Fibroblast of peridontal ligament (primary cell): ENCODE data around the gene GPR157.
"Not testable (repeated sequence)": the region's sequence is repeated elsewhere in the genome, so short reads cannot be mapped to it uniquely, and the experiment has no call there.

Source experiments
- DNase-seq: peaks from one replicate; pipeline ENCODE4 v3.0.0-alpha.2; 2010; ENCODE audit errors: extremely low read depth

GPR157 gene

DNA sequence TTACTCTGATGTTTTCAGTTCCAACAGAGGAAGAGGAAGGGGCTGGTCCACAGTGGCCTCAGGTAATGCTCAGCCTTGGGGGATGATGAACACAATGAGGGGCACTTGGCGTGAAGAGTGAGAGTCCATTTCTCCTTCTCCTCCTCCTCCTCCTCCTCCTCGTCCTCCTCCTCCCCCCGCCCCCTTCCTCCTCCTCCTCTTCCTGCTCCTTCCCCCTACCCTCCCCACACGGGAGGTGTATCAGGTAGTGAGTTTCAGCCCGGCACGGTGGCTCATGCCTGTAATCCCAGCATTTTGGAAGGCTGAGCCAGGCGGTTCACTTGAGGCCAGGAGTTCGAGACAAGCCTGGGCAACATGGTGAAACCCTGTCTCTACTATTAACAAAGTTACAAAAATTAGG lies 17.3 kb upstream of the GPR157 start:
- no peak for DNase-seq

DNA sequence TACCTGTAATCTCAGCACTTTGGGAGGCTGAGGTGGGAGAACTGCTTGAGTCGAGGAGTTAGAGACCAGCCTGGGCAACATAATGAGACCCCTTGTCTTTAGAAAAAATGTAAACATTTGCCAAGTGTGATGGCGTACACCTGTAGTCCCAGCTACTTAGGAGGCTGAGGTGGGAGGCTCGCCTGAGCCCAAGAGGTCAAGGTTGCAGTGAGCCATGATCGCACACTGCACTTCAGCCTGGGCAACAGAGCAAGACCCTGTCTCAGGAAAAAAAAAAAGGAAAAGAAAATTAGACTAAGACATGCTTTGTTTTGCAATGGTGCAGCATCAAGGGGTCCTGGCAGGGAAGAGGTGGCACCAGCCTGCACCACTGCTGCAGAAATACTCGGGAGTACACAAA lies 16.8 kb upstream of the GPR157 start:
- no peak for DNase-seq

DNA sequence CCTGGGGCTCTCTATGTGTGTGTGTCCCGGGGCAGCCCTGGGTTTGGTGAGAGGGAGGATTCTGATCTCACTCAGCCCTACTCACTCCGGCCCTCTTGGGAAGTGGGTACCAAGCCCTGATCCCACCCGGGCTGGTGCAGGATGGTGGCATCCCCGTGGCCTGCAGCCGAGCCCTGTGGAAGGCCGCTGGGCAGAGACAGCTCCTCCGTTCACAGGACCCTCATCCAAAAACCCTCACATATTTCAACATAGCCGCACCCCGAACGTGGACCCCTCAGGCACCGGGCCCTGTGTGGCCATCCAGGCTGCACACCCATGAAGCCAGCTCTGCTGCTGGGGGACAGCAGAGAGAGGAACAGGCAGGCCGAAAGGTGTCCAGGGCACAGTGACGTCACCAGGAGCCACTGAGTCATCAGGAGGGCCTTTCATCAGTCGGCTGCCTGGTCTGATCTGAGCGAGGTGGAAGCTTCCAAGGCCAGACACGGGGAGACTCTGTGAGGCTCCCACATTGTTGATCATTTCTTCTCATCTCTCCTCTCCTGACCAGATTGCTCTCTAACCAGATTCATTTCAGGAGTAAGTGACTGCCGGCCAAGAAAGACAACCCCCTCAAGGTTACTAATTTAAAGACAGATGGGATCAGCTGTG lies 16.2 kb upstream of the GPR157 start:
- DNase-seq, result no peak

DNA sequence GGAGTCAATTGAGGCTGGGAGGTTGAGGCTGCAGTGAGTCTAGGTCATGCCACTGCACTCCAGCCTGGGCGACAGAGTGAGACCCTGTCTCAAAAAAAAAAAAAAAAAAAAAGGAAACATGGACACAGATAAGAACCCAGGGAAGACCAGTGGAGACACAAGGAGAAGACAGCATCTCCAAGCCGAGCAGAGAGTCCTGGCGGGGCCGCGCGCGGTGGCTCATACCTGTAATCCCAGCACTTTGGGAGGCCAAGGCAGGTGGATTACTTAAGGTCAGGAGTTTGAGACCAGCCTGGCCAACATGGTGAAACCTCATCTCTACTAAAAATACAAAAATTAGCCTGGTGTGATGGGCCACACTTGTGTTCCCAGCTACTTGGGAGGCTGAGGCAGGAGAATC lies 15.6 kb upstream of the GPR157 start:
- DNase-seq, result not testable (repeated sequence)

DNA sequence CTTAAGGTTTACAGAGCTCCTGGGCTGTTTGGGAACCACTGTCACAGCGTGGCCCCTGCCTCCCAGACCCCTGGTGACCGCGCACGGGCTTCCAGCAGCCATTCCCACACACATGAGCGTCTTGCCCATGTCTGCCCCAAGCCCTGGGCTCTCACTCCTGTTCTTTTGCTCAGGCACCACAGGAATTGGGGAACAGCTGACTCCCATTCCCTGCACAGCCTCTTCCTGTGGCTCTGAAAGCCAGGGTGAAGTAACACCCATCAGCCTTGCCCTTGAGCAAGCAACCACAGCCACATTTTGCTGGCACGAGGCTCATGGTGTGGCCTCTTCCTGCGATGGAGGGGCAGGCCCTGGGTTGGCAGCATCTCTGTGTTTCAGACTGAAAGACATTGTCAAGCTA lies 14.3 kb upstream of the GPR157 start:
- DNase-seq, result peak; percentile 87

DNA sequence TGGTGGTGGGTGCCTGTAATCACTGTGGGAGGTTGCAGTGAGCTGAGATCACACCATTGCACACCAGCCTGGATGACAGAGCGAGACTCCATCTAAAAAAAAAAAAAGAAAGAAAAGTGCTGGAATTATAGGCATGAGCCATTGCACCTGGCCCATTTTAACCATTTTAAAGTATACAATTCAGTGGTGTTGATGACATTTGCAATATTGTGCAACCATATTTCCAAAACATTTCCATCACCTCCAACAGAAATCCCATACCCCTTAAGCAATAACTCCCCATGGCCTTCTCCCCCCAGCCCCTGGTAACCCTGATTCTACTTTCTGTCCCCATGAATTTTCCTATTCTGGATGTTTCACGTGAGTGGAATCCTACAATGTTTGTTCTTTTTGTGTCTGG lies 11.0 kb upstream of the GPR157 start:
- DNase-seq, result no peak

DNA sequence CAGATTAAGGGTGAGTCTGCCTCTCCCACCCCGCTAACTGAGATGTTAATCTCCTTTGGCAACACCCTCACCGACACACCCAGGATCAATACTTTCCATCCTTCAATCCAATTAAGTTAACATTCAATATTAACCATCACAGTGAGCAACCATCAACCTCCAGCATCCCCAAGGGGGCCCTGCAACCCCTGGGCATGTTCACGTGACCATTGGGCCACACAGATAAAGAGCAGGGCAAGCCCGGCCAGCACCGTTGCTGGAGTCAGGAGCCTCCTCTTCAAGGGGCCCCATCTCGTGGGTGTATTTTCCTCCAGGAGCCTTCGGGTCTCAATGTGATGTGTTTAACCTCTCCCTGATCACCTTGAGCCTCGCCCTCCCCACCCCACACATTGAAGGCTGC lies 8.0 kb upstream of the GPR157 start:
- no peak for DNase-seq

DNA sequence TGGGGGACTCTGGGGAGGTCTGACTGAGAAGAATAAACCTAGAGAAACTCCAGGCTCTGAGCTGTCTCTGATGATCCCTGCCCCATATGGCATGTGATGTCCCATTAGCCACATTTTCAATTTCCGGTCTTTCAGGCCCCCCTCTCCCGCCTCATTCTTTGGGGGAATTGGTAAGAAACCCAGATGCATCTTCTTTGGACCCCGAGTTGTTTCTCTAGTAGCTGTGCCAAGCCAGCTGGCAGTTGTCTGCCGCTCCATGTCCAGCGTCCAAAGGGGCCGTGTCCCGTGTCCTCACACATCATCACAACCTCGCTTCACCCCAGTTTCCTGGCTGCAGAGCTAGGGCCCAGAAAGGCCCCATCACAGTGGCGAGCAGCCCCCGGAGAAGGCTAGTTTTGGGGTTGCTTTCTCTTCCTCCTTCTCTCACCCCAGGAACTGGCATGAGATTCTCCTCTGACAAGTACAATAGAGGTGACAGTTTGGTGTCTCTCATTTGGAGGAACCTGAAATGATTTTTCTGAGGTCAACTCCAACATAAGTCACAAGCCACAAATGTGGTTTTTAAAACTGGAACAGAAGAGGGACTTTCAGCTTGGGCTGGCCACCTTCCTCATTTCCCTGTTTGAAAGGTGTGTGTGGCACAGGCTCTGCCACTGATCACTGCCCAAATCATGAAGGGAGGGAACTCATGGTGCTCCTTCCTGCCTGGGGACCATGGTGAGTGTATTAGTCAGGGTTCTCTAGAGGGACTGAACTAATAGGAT lies 6.4 kb upstream of the GPR157 start:
- DNase-seq, result no peak

DNA sequence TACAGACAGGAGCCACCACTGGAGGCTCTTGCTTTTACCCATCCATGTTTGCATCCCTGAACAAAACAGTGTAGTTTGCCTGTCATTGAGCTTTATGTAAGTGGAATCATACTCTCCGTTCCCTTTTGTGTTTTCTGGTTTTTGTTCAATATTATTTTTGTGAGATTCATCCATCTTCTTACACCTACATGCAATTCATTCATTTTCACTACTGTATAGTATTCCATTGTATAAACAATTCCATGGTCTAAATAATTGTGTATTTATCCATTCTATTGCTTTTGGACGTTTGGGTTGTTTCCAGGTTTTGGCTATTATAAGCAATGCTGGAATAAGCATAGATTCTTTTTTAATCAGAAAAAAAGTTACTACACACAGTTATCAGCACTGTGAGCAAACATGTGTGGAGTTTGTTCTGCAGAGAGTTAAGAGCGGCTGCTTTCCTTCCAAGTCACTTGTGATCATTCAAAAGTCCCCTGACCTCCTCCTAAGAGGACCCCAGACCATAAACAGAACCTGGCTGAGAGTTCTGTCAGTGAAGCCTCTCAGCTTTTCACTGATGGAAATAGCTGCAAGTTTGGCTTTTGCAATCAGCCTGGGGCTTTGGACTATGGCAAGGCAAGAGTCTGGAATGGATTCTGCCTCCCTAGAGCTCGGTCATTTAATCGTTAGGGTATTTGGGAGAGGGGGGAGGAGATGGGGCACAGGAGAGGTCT lies 5.1 kb upstream of the GPR157 start:
- DNase-seq, result no peak

DNA sequence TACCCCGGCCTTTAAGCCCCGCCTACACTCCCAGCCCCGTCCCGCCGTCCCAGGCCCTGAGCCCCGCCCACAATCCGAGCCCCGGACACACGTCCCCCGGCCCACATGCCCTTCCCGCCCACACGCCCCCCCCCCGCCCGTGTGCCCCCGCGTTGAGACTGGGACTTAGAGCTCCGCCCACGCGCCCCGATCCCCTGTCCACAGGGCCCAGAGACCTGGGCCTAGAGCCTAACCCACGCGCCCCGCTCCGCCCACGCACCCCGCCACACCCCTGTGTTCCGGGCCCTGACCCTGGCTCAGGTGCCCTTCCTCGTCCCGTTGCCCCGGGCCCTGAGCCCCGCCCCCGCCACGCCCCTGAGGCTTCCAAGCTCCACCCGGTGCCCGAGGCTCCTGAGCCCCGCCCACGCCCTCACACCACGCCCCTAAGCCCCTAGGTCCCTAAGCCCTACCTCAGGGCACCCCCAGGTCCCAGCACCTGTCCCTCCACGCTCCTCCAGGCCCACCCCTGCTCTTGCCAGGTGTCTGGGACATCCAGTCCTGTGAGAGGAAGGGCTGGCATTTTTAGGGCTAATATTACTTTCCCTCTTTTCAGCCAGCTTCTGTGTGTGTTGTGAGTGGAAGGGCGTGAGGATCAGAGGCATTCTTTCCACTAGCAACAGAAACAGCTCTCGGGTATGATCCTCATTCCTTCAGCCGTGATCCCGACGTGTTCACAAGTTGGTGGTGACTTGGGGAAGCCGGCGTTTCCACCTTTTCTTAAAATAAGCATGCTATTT lies 552 bp upstream of the GPR157 start:
- DNase-seq, result no peak

DNA sequence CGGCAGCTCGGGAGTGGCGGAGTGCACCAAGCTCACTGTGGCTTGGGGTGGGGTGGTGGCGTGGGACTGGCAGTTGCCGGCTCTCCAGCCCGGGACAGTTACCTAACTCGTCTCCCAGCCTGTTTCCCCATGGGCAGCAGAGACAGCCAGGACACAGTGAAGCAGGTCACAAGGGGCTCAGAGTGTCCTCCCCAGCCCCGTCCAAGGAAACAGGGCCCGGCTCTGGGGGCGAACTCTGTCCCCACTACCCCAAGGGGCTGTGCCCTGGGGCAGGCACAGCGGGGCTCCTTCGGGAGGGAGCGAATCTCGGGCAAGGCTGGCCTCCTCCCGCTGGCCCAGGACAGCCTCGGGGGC lies 759 bp downstream of the GPR157 start:
- no peak for DNase-seq

DNA sequence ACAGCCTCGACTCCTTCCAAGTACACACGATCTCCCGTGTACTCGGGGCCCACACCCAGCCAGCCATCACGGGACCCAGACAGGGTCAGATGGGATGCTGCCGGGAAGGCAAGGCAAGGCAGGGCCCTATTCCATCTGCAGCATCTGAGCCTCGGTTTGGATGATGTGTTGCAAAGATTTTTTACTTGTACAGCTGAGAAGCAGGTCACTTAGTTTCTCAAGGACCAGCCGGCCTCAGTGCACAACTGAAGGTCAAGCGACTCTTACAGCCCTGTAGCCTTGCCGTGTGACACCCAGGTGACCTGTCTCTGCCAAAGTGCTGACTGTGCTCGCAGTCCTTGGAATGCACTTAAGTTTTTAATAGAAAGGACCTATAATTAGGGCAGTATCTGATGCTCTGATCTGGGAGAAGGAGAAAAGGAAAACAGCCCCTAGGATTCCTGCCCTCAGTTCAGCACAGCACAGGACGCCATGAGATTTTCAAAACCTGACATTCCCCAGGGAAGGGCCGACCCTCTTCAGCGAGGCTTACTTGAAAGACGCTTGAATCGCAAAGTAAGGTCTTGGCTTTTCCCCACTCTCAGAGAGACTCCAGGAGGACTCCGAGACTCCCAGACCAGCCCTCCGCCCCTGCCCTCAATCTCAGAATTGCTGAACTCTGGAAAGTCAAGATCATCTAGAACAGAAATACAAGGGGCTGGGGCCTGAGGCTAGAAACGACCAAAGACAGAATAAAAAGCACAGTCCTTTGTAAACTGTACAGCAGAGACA lies 1.3 kb downstream of the GPR157 start:
- no peak for DNase-seq

DNA sequence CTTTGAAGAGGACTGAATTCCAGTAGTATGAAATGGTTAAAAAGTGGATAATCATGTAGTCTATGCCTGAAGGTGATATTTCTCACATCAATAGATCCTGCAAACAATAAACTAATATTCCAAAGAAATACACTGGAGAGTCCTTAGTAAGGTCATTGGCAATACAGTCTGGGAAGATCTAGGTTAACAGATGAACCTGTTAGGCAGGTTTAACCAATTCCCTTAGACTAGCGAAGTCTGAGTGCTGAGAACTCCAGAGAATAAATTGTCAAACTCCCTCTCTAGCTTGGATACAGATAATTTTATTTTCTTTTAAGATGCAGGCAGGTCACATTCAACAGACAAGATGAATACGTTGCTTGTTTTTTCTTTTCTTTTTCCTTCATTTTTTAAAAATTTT lies 2.4 kb downstream of the GPR157 start:
- no peak for DNase-seq

DNA sequence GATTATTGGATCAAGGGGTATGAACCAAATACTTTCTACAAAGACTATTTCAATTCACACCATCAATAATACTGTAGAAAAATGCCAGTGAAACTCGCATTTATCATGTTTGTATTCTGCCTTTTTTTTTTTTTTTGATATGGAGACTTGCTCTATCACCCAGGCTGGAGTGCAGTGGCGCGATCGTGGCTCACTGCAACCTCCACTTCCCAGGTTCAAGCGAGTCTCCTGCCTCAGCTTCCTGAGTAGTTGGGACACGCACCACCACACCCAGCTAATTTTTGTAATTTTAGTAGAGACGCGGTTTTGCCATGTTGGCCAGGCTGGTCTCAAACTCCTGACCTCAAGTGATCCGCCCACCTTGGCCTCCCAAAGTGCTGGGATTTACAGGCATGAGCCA lies 3.1 kb downstream of the GPR157 start:
- not testable (repeated sequence) for DNase-seq

DNA sequence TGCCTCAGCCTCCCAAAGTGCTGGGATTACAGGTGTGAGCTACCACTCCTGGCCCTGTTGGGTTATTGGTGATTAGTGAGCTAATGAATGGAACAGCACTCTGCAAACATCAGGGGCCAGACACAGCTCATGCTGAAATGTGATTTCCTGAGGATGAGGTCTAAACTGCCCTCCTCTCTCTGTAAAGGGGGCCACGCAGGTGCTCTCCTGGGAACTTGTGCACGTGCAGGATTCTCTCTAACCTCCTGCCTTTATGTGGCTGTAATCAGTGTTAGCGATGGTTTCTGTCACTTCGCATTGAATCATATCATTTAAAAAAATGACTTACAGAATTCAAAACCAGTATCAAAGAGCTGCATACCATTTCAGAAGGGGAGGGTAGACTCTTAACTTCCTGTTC lies 3.6 kb downstream of the GPR157 start:
- no peak for DNase-seq

DNA sequence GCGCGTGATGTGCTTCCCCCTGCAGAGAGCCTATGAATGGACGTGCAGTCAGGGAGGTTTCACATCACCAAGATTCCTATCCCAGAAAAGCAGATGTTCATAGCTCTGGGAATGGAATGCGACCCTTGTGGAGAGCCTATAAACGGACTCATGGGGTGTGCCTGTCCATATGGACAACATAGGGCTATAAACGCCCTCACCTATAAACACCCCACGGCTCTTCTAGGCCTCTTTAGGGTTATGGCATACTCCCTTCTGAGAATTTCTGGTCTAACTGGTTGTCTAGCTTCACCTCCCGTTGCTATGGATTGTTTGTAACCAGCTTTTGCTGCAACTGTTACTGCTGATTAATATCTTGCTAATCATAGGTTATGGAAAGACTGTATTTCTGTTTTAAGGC lies 4.5 kb downstream of the GPR157 start:
- not testable (repeated sequence) for DNase-seq

DNA sequence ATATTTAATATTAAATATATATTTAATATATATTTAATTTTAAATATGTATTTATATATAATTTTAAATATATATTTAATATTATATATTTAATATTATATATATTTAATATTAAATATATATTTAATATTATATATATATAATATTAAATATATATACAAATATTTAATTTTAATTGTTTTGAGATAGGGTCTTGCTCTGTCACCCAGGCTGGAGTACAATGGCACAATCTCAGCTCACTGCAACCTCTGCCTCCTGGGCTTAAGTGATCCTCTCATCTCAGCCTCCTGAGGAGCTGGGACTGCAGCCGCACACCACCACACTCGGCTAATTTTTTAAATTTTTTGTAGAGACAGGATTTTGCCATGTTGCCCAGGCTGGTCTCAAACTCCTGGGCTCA lies 5.2 kb downstream of the GPR157 start:
- DNase-seq, result not testable (repeated sequence)

DNA sequence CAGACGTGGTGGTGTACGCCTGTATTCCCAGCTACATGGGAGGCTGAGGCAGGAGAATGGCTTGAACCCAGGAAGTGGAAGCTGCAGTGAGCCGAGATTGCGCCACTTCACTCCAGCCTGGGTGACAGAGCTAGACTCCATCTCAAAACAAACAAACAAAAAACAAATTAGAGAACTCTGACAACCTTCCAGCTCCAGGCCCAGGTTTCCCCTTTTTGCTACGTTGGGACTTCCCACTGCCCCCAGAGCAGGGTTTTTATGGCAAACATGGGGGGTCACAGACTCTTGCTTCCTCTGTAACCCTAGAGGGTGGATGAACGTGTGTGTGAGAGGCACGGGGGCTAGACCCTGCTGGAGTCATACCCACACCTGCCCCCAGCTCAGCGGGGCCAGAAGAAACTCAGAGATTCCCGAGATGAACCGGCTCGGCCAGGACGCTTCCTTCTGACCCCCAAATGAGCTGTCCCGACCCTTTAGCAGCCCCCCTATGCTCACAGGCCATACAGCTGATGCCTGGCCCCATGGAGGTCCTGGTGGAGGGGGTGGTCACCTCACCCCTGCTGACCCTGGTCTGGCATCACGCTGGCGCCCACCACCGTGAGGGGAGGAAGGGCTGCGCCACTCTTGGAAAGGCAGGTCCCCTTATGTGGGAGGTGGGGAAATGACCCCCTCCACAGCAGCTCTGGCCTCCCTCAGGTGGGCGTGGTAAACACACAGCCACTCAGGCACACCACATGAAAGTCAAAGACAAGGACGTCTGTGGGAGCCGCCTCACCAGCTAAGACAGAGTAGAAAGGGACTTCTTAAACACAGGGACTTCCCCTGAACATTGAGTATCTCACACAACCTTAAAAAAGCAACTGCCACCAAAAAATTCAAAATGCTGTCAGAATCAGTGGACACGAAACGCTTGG lies 7.1 kb downstream of the GPR157 start:
- DNase-seq, result no peak

DNA sequence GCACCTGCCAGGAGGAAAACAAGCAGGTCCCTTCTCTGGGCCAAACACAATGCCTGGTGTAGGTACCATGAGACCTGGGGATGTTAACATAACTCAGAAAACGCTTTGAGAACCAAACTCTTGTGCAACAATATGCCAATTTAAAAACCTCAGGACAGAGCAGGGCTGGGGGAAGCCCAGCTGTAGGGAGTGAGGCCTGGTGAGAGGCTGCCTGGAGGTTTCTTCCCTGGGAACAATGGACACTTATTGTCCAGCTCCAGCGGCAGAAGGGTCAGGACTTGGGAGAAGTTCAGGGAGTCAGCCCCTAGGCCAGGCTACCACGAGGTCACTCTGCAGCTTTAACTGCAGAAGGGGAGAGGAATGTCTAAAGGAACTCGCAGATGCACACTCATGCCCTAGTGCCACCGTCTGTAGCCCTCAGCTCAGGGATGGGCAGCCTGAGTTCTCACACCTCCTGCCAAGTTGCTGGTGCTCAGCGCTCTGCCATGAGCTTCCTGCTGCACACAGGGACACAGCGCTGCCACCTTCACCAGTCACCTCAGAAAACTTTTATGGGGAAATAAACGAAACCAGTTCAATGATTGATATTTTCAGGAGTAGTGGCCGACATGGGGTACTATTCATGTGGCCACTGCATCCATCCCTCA lies 8.5 kb downstream of the GPR157 start:
- DNase-seq, result no peak

DNA sequence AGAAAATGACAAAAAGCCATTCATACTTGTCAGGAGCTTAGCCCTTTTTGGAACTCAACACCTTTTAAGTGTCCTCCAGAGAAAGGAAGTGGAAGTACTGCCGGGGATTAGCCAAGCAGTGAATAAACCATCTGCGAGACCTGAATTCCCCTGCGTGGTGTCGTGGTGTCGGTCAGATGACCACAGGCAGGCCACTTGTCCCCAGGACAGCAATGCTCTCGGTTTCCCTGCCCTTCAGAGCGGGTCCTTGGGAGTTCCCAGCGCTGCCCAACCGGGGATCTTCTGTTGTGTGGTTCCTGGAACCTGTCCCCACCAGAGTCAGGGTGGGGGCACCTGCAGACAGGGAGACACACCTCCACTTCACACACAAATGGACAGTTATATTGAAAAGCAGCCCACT lies 9.2 kb downstream of the GPR157 start:
- DNase-seq, result no peak
